WTC11 (cell line): Measurements from ENCODE around the gene ANO1. TPM values are rescaled to one million over a fixed set of nuclear protein-coding genes. Genes with fewer than 3 reads are reported as not detected.
"Not testable (repeated sequence)": the region's sequence is repeated elsewhere in the genome, so short reads cannot be mapped to it uniquely, and the experiment has no call there.

Experiments
- ATAC-seq: fragments of 200-7000 bp; cut with Tn5 transposase; 2 replicates; pipeline ENCODE4 v1.10.0; 2021; ENCODE audit warnings: mild to moderate bottlenecking, moderate library complexity
- CTCF ChIA-PET: fragments of 300-600 bp; sonication (Branson Sonifier 250); formaldehyde crosslinking; loops from one replicate; lab custom pipeline; 2021; ENCODE audit warnings: antibody characterized with exemption; lab: Charles Lee
- POLR2A ChIA-PET: fragments of 350-600 bp; sonication (Branson Sonifier 250); formaldehyde crosslinking; loops from one replicate; lab custom pipeline; 2021; ENCODE audit warnings: antibody characterized with exemption; lab: Charles Lee
- DNase-seq: peaks from one replicate; pipeline ENCODE4 v3.0.0; 2021; ENCODE audit warnings: low spot score
- H3K27ac Mint-ChIP-seq: 2 replicates; pipeline ENCODE4 v1.8.0; 2021; ENCODE audit warnings: mixed read lengths
- H3K27me3 Mint-ChIP-seq: 2 replicates; pipeline ENCODE4 v1.8.0; 2021; ENCODE audit warnings: low read depth, mild to moderate bottlenecking, moderate library complexity, mixed read lengths
- H3K36me3 Mint-ChIP-seq: 2 replicates; pipeline ENCODE4 v1.8.0; 2021; ENCODE audit warnings: mixed read lengths
- H3K4me1 Mint-ChIP-seq: 2 replicates; pipeline ENCODE4 v1.8.0; 2022; ENCODE audit warnings: mixed read lengths
- H3K4me3 Mint-ChIP-seq: 2 replicates; pipeline ENCODE4 v1.8.0; 2021; ENCODE audit warnings: mild to moderate bottlenecking, moderate library complexity, mixed read lengths
- H3K9me3 Mint-ChIP-seq: 2 replicates; pipeline ENCODE4 v1.8.0; 2021; ENCODE audit warnings: mixed read lengths
- CTCF ChIP-seq: fragments of 200-600 bp; IDR thresholded peaks from 2 replicates; pipeline ENCODE4 v1.8.0; 2022; ENCODE audit warnings: antibody characterized with exemption
- E2F4 ChIP-seq: sonication (generic); formaldehyde crosslinking; IDR thresholded peaks from 2 replicates; pipeline ENCODE4 v1.8.1; 2022; ENCODE audit warnings: low read depth, mild to moderate bottlenecking, moderate library complexity, missing genetic modification reagents, borderline replicate concordance
- GRHL2 ChIP-seq: fragments of 250-450 bp; sonication (Bioruptor Pico); IDR thresholded peaks from 2 replicates; pipeline ENCODE4 v1.8.0; 2022; ENCODE audit warnings: mild to moderate bottlenecking, moderate library complexity; ENCODE audit not compliant: insufficient replicate concordance, severe bottlenecking
- NFYB ChIP-seq: sonication (generic); formaldehyde crosslinking; conservative IDR thresholded peaks from 2 replicates; pipeline ENCODE4 v1.8.0; 2022; ENCODE audit warnings: low read depth, missing genetic modification reagents
- NR2C2 ChIP-seq: sonication (generic); formaldehyde crosslinking; IDR thresholded peaks from 2 replicates; pipeline ENCODE4 v1.8.0; 2022; ENCODE audit warnings: mild to moderate bottlenecking, missing genetic modification reagents
- OVOL2 ChIP-seq: fragments of 250-450 bp; sonication (Bioruptor Pico); IDR thresholded peaks from 2 replicates; pipeline ENCODE4 v1.9.0; 2021; ENCODE audit warnings: mild to moderate bottlenecking, borderline replicate concordance
- SMAD4 ChIP-seq: sonication (generic); formaldehyde crosslinking; IDR thresholded peaks from 2 replicates; pipeline ENCODE4 v1.8.0; 2022; ENCODE audit warnings: mild to moderate bottlenecking, missing genetic modification reagents
- SP1 ChIP-seq: sonication (generic); formaldehyde crosslinking; conservative IDR thresholded peaks from 2 replicates; pipeline ENCODE4 v1.8.1; 2022; ENCODE audit warnings: missing genetic modification reagents
- STAT6 ChIP-seq: sonication (generic); formaldehyde crosslinking; conservative IDR thresholded peaks from 2 replicates; pipeline ENCODE4 v1.8.1; 2023; ENCODE audit warnings: mild to moderate bottlenecking, low read depth, missing genetic modification reagents, moderate library complexity
- ZBTB43 ChIP-seq: sonication (generic); formaldehyde crosslinking; IDR thresholded peaks from 2 replicates; pipeline ENCODE4 v1.8.1; 2023; ENCODE audit warnings: mild to moderate bottlenecking, missing genetic modification reagents
- ZNF121 ChIP-seq: sonication (generic); formaldehyde crosslinking; IDR thresholded peaks from 2 replicates; pipeline ENCODE4 v1.8.0; 2023; ENCODE audit warnings: missing genetic modification reagents
- ZNF232 ChIP-seq: sonication (generic); formaldehyde crosslinking; IDR thresholded peaks from 2 replicates; pipeline ENCODE4 v1.8.0; 2022; ENCODE audit warnings: mild to moderate bottlenecking, missing genetic modification reagents
- ZSCAN18 ChIP-seq: fragments of 250-450 bp; sonication (Bioruptor Pico); IDR thresholded peaks from 2 replicates; pipeline ENCODE4 v2.1.2; 2022; ENCODE audit warnings: mild to moderate bottlenecking, moderate library complexity
- total RNA-seq: library from RNA; stranded (reverse); gene quantifications from 3 replicates; pipeline ENCODE4 v1.2.3, GENCODE V29; 2021

The ANO1 gene
- total RNA-seq, 1 experiment from 2014 or later = 4.1 TPM

GRCh38 chr11:70194792-70195791, 117.0 kb downstream of the ANO1 start:
- POLR2A ChIA-PET = no interaction called here
- Mint-ChIP-seq H3K27me3 (no peaks in the 10 kb centered on the region), H3K4me1 (peaks cover 10% of the 10 kb centered on the region)
- DNase-seq = no peak
- no peak for TF ChIP-seq SMAD4 (CRISPR knock-in tag)
- TF ChIP-seq, all 79 proteins: peak for 0
- Mint-ChIP-seq H3K9me3 (peaks cover 3% of the 10 kb centered on the region; the same call in 1 of the 2 replicates), H3K4me3 (no peak overlapping the region), H3K27ac (no peak overlapping the region), H3K36me3 (no peaks in the 10 kb centered on the region)
- CTCF ChIA-PET = interaction anchor here (0.6 to 3.6 kb wide), 15 partner anchors 11 to 302 kb away, joined by 3 to 42 read pairs (median 9); no protein-coding TSS in a partner anchor
- ATAC-seq = no peak

- Mint-ChIP-seq H3K4me3 (no peak overlapping the region), H3K27me3 (0 out of 2 replicates have a peak, but pooled peaks cover 2% of the 10 kb centered on the region), H3K9me3 (peaks cover 8% of the 10 kb centered on the region; the same call in 1 of the 2 replicates), H3K27ac (no peak overlapping the region), H3K4me1 (peaks cover 32% of the 10 kb centered on the region), H3K36me3 (peaks cover 10% of the 10 kb centered on the region)
- DNase-seq (no peak), ATAC-seq (no peak)
- POLR2A ChIA-PET = interaction anchor here (0.6 kb wide), 1 partner anchor 237 kb away, joined by 3 read pairs; no protein-coding TSS in a partner anchor
- TF ChIP-seq E2F4 (CRISPR knock-in tag) (no peak), ZNF121 (CRISPR knock-in tag) (peak; percentile 79; the same call in 1 of the 2 replicates)
- CTCF ChIA-PET = interaction anchor here (0.7 to 2.1 kb wide), 4 partner anchors 9 to 285 kb away, joined by 3 to 14 read pairs (median 3); no protein-coding TSS in a partner anchor
These were observed 122.2 kb downstream of the ANO1 start for GRCh38 chr11:70200212-70200844.

- ChIA-PET CTCF (interaction anchor here (1.0 to 2.1 kb wide), 4 partner anchors 9 to 286 kb away, joined by 3 to 14 read pairs (median 3); no protein-coding TSS in a partner anchor), POLR2A (interaction anchor here (0.7 kb wide), 1 partner anchor 18 kb away, joined by 5 read pairs; no protein-coding TSS in a partner anchor)
- H3K27me3 Mint-ChIP-seq, H3K4me3 Mint-ChIP-seq, ATAC-seq, DNase-seq, H3K27ac Mint-ChIP-seq, H3K9me3 Mint-ChIP-seq: not testable (repeated sequence)
- H3K4me1 Mint-ChIP-seq = peaks cover 39% of the 10 kb centered on the region
- H3K36me3 Mint-ChIP-seq = peaks cover 16% of the 10 kb centered on the region
These were observed 122.9 kb downstream of the ANO1 start for GRCh38 chr11:70201047-70201446.

- peaks cover 46% of the 10 kb centered on the region for H3K4me1 Mint-ChIP-seq
- ATAC-seq (no peak), DNase-seq (no peak)
- ChIA-PET CTCF (interaction anchor here (1.4 to 1.5 kb wide), 2 partner anchors 25 to 283 kb away, joined by 3 to 7 read pairs; no protein-coding TSS in a partner anchor), POLR2A (interaction anchor here (0.6 to 1.5 kb wide), 4 partner anchors 19 to 342 kb away, joined by 3 to 7 read pairs (median 4); no protein-coding TSS in a partner anchor)
- peaks cover 8% of the 10 kb centered on the region; the same call in 1 of the 2 replicates for H3K9me3 Mint-ChIP-seq
- peak overlapping the region; percentile 88 for H3K4me3 Mint-ChIP-seq
- H3K36me3 Mint-ChIP-seq = peaks cover 26% of the 10 kb centered on the region
- peak overlapping the region; percentile 82 for H3K27ac Mint-ChIP-seq
- H3K27me3 Mint-ChIP-seq = 0 out of 2 replicates have a peak, but pooled peaks cover 2% of the 10 kb centered on the region
- TF ChIP-seq ZNF232 (CRISPR knock-in tag) (no peak), SP1 (CRISPR knock-in tag) (no peak), STAT6 (no peak), CTCF (no peak), OVOL2 (CRISPR knock-in tag) (no peak), ZSCAN18 (CRISPR knock-in tag) (no peak), GRHL2 (no peak), ZBTB43 (CRISPR knock-in tag) (no peak), NR2C2 (CRISPR knock-in tag) (no peak), NFYB (no peak)
These were observed 124.1 kb downstream of the ANO1 start for GRCh38 chr11:70201882-70202861.
